SK-N-SH (cell line): Measurements from ENCODE around the gene TNIP3. TPM values are rescaled to one million over a fixed set of nuclear protein-coding genes. Genes with fewer than 3 reads are reported as not detected.

Source experiments
- CTCF ChIA-PET: fragments of 300-600, 350-600 bp; formaldehyde crosslinking; extraction: SDS; loops from one replicate; lab custom pipeline; 2021; lab: Yijun Ruan, JAX
- POLR2A ChIA-PET: fragments of 350-600 bp; sonication (Branson Sonifier 250); formaldehyde crosslinking; extraction: SDS; loops from one replicate; lab custom pipeline; 2020; ENCODE audit warnings: antibody characterized with exemption, inconsistent platforms; lab: Yijun Ruan, JAX
- DNase-seq: peaks from one replicate; pipeline ENCODE4 v3.0.0; 2012
- H2AFZ ChIP-seq: fragments of 200-600 bp; sonication (generic); 2 replicates; pipeline ENCODE4 v1.8.1; 2016; ENCODE audit warnings: antibody characterized with exemption, mild to moderate bottlenecking, low read depth
- H3F3A ChIP-seq: fragments of 200-600 bp; sonication (generic); replicated peaks from 2 replicates; pipeline ENCODE3; 2016; ENCODE audit warnings: antibody characterized with exemption, mild to moderate bottlenecking; ENCODE audit not compliant: insufficient read depth
- H3K27ac ChIP-seq, 2 experiments: fragments of 200-500 bp in 1 of 2; fragments of 200-600 bp in 1 of 2; sonication (Bioruptor generic) in 1 of 2; sonication (generic), shearing (Covaris generic) in 1 of 2; 2 replicates each; pipeline versions ENCODE4 v1.5.1 to v1.6.1; 2014 to 2016; ENCODE audit warnings: low read depth in 2 of 2, inconsistent platforms in 1 of 2, low read length in 1 of 2, mild to moderate bottlenecking in 1 of 2, mixed read lengths in 1 of 2
- H3K27me3 ChIP-seq: fragments of 200-600 bp; sonication (generic), shearing (Covaris generic); 2 replicates; pipeline ENCODE4 v1.6.1; 2016; ENCODE audit warnings: mixed run types; ENCODE audit not compliant: insufficient read depth
- H3K36me3 ChIP-seq, 2 experiments: fragments of 200-500 bp in 1 of 2; fragments of 200-600 bp in 1 of 2; sonication (Bioruptor generic) in 1 of 2; sonication (generic) in 1 of 2; replicated peaks in 1 of 2; 2 replicates each; pipeline versions ENCODE3 to v1.5.1; 2014 to 2016; ENCODE audit warnings: low read length in 1 of 2, mild to moderate bottlenecking in 1 of 2; ENCODE audit not compliant: insufficient read depth in 2 of 2, control insufficient read depth in 1 of 2
- H3K4me1 ChIP-seq, 2 experiments: fragments of 200-500 bp in 1 of 2; fragments of 200-600 bp in 1 of 2; sonication (Bioruptor generic) in 1 of 2; sonication (generic), shearing (Covaris generic) in 1 of 2; 2 replicates each; pipeline versions ENCODE4 v1.5.1 to v1.6.1; 2014 to 2016; ENCODE audit warnings: low read depth in 1 of 2, low read length in 1 of 2, mixed run types in 1 of 2; ENCODE audit not compliant: insufficient read depth in 2 of 2, control insufficient read depth in 1 of 2
- H3K4me2 ChIP-seq: fragments of 200-600 bp; sonication (generic), shearing (Covaris generic); 2 replicates; pipeline ENCODE4 v1.6.1; 2017; ENCODE audit warnings: mixed run types
- H3K4me3 ChIP-seq, 2 experiments: fragments of 200-500 bp in 1 of 2; fragments of 200-600 bp in 1 of 2; sonication (Bioruptor generic) in 1 of 2; sonication (generic), shearing (Covaris generic) in 1 of 2; 2 replicates each; pipeline versions ENCODE4 v1.5.1 to v1.8.1; 2014 to 2016; ENCODE audit warnings: low read depth in 2 of 2, inconsistent platforms in 1 of 2, low read length in 1 of 2, mild to moderate bottlenecking in 1 of 2, mixed read lengths in 1 of 2, moderate library complexity in 1 of 2
- H3K79me2 ChIP-seq: fragments of 200-600 bp; sonication (generic); 2 replicates; pipeline ENCODE4 v1.8.1; 2017; ENCODE audit warnings: mild to moderate bottlenecking; ENCODE audit not compliant: insufficient read depth
- H3K9ac ChIP-seq: fragments of 200-600 bp; sonication (generic); 2 replicates; pipeline ENCODE4 v1.6.1; 2017; ENCODE audit warnings: mixed run types
- H3K9me2 ChIP-seq: fragments of 200-600 bp; sonication (generic); 2 replicates; pipeline ENCODE4 v1.6.1; 2017; ENCODE audit warnings: mixed run types
- H3K9me3 ChIP-seq: fragments of 200-600 bp; sonication (generic); 2 replicates; pipeline ENCODE4 v1.6.1; 2017; ENCODE audit warnings: mixed run types, mild to moderate bottlenecking, moderate library complexity
- H4K20me1 ChIP-seq: fragments of 200-600 bp; sonication (generic); 2 replicates; pipeline ENCODE4 v1.6.1; 2017; ENCODE audit warnings: mild to moderate bottlenecking, mixed run types; ENCODE audit not compliant: insufficient read depth
- CHD2 ChIP-seq: fragments of 150-350 bp; IDR thresholded peaks from 2 replicates; pipeline ENCODE4 v1.6.1; 2018; ENCODE audit warnings: low read length; ENCODE audit not compliant: partially characterized antibody
- CTCF ChIP-seq: fragments of 200-600 bp; sonication (generic); IDR thresholded peaks from 2 replicates; pipeline ENCODE4 v1.6.1; 2017; ENCODE audit warnings: antibody characterized with exemption, mild to moderate bottlenecking, moderate library complexity
- EP300 ChIP-seq, 2 experiments: IDR thresholded peaks; 2 replicates each; pipeline versions ENCODE4 v1.4.0 to v1.6.1; 2012; ENCODE audit warnings: borderline replicate concordance in 1 of 2, low read depth in 1 of 2, low read length in 1 of 2
- EZH2phosphoT487 ChIP-seq: fragments of 200-600 bp; sonication (generic); IDR thresholded peaks from 2 replicates; pipeline ENCODE4 v1.6.1; 2017; ENCODE audit warnings: low read depth, mixed run types, mild to moderate bottlenecking, antibody characterized with exemption, moderate library complexity, borderline replicate concordance
- FOXJ3 ChIP-seq: sonication (generic); formaldehyde crosslinking; IDR thresholded peaks from 2 replicates; pipeline ENCODE4 v1.5.1; 2020; ENCODE audit warnings: mild to moderate bottlenecking, missing genetic modification reagents
- GATA2 ChIP-seq: sonication (generic); formaldehyde crosslinking; IDR thresholded peaks from 2 replicates; pipeline ENCODE4 v1.5.0; 2020; ENCODE audit warnings: mild to moderate bottlenecking, missing genetic modification reagents
- IRF3 ChIP-seq: fragments of 150-350 bp; IDR thresholded peaks from 2 replicates; pipeline ENCODE4 v1.6.1; 2016; ENCODE audit warnings: mild to moderate bottlenecking, low read depth, low read length
- JUND ChIP-seq: IDR thresholded peaks from 2 replicates; pipeline ENCODE4 v1.4.0; 2012
- MEF2A ChIP-seq: IDR thresholded peaks from 2 replicates; pipeline ENCODE4 v1.4.0; 2012; ENCODE audit warnings: low read depth, borderline replicate concordance
- POLR2AphosphoS5 ChIP-seq: IDR thresholded peaks from 2 replicates; pipeline ENCODE4 v1.6.1; 2012; ENCODE audit warnings: low read depth, low read length
- REST ChIP-seq: IDR thresholded peaks from 2 replicates; pipeline ENCODE4 v1.6.1; 2012; ENCODE audit warnings: mild to moderate bottlenecking, low read depth, low read length, moderate library complexity
- RFX5 ChIP-seq: IDR thresholded peaks from 2 replicates; pipeline ENCODE4 v1.6.1; 2012; ENCODE audit warnings: mild to moderate bottlenecking, improper control_type of control experiment, low read length
- RXRA ChIP-seq: IDR thresholded peaks from 2 replicates; pipeline ENCODE4 v1.4.0; 2012; ENCODE audit warnings: low read depth, mild to moderate bottlenecking, borderline replicate concordance
- SIN3A ChIP-seq: IDR thresholded peaks from 2 replicates; pipeline ENCODE4 v1.6.1; 2012; ENCODE audit warnings: low read depth, mild to moderate bottlenecking, low read length, moderate library complexity, borderline replicate concordance
- SMC3 ChIP-seq: IDR thresholded peaks from 2 replicates; pipeline ENCODE4 v1.6.1; 2012; ENCODE audit warnings: low read depth, low read length, improper control_type of control experiment
- TAF1 ChIP-seq: IDR thresholded peaks from 2 replicates; pipeline ENCODE4 v1.6.1; 2012; ENCODE audit warnings: low read depth, mild to moderate bottlenecking, low read length, moderate library complexity, borderline replicate concordance
- TCF12 ChIP-seq: IDR thresholded peaks from 2 replicates; pipeline ENCODE4 v1.4.0; 2012
- TEAD4 ChIP-seq: IDR thresholded peaks from 2 replicates; pipeline ENCODE4 v1.4.0; 2012; ENCODE audit warnings: mild to moderate bottlenecking, borderline replicate concordance; ENCODE audit not compliant: insufficient read depth
- USF1 ChIP-seq: IDR thresholded peaks from 2 replicates; pipeline ENCODE4 v1.4.0; 2012; ENCODE audit warnings: low read depth, borderline replicate concordance
- YY1 ChIP-seq: IDR thresholded peaks from 2 replicates; pipeline ENCODE4 v1.4.0; 2012; ENCODE audit warnings: low read depth, mild to moderate bottlenecking
- WGBS: methylation state at CpG from one replicate; pipeline ENCODE4 v1.1.6; 2017; ENCODE audit warnings: low lambda C conversion rate; 5-methylcytosine and 5-hydroxymethylcytosine counted together
- polyA plus RNA-seq, 3 experiments: library from polyadenylated mRNA; depleted of rRNA; stranded (reverse); fragments of >200 nt; gene quantifications; 2 replicates each; pipeline ENCODE4 v1.2.3, GENCODE V29; 2012

Gene TNIP3
- polyA plus RNA-seq, 1 of the 3 experiments (the other 2 are of a cell fraction): 0.15 TPM

- DNase-seq: no peak
- TF ChIP-seq CHD2 (no peak), GATA2 (no peak), REST (no peak), MEF2A (no peak), USF1 (no peak), SIN3A (no peak), FOXJ3 (no peak), EZH2phosphoT487 (no peak), RFX5 (no peak), CTCF (no peak), YY1 (no peak), TEAD4 (no peak), IRF3 (no peak), SMC3 (no peak), TCF12 (no peak), EP300 (IDR thresholded peaks at IDR 0.05; ENCODE audit: borderline replicate concordance in 1 of 2, low read depth in 1 of 2, low read length in 1 of 2) (no peak), JUND (no peak), POLR2AphosphoS5 (no peak), RXRA (no peak), TAF1 (no peak)
- Histone ChIP-seq H3K27ac (no peak overlapping the region), H3K4me1 (no peaks in the 10 kb centered on the region), H3F3A (no peaks in the 10 kb centered on the region), H2AFZ (no peak overlapping the region), H3K9me3 (no peaks in the 10 kb centered on the region), H3K9ac (no peak overlapping the region), H3K4me3 (no peak overlapping the region), H3K79me2 (no peaks in the 10 kb centered on the region), H3K36me3 (no peaks in the 10 kb centered on the region), H3K4me2 (no peak overlapping the region), H3K9me2 (no peaks in the 10 kb centered on the region), H4K20me1 (no peaks in the 10 kb centered on the region), H3K27me3 (no peaks in the 10 kb centered on the region)
- POLR2A ChIA-PET: no interaction called here
- CTCF ChIA-PET: interaction anchor here (0.9 to 2.6 kb wide), 2 partner anchors 12 to 15 kb away, joined by 3 to 18 read pairs; no protein-coding TSS in a partner anchor
- 13% methylated on average over 3 of the region's 3 CpGs for WGBS
Observed at GRCh38 chr4:121177246-121178137, 13.4 kb upstream of the TNIP3 start.
